GM23248 (cell line): Measurements from ENCODE around the gene TAMALIN. TPM values are rescaled to one million over a fixed set of nuclear protein-coding genes. Genes with fewer than 3 reads are reported as not detected.

Source experiments
- DNase-seq: peaks from one replicate; pipeline ENCODE4 v3.0.0-alpha.2; 2015
- H2AFZ ChIP-seq: fragments of 200-600 bp; sonication (generic); 2 replicates; pipeline ENCODE4 v1.6.1; 2016; ENCODE audit warnings: antibody characterized with exemption
- H3F3A ChIP-seq: fragments of 200-600 bp; sonication (generic); 2 replicates; pipeline ENCODE4 v1.6.1; 2016; ENCODE audit warnings: mild to moderate bottlenecking, antibody characterized with exemption, mixed run types; ENCODE audit not compliant: insufficient read depth
- H3K27ac ChIP-seq: fragments of 200-600 bp; sonication (generic); 2 replicates; pipeline ENCODE4 v1.5.1; 2016; ENCODE audit warnings: mild to moderate bottlenecking
- H3K27me3 ChIP-seq: fragments of 200-600 bp; sonication (generic); replicated peaks from 2 replicates; pipeline ENCODE4 v1.6.1; 2016; ENCODE audit warnings: mild to moderate bottlenecking; ENCODE audit not compliant: insufficient read depth
- H3K36me3 ChIP-seq: fragments of 200-600 bp; sonication (generic); 2 replicates; pipeline ENCODE4 v1.6.1; 2016; ENCODE audit warnings: low read depth, mild to moderate bottlenecking
- H3K4me1 ChIP-seq: fragments of 200-600 bp; sonication (generic); 2 replicates; pipeline ENCODE4 v1.6.1; 2016; ENCODE audit warnings: mild to moderate bottlenecking; ENCODE audit not compliant: insufficient read depth
- H3K4me2 ChIP-seq: fragments of 200-600 bp; sonication (generic); one replicate; pipeline ENCODE4 v1.6.1; 2016; ENCODE audit warnings: mild to moderate bottlenecking; ENCODE audit not compliant: unreplicated experiment
- H3K4me3 ChIP-seq: fragments of 200-600 bp; sonication (generic); 2 replicates; pipeline ENCODE4 v1.5.1; 2016; ENCODE audit warnings: mild to moderate bottlenecking
- H3K79me2 ChIP-seq: fragments of 200-600 bp; sonication (generic); 2 replicates; pipeline ENCODE4 v1.6.1; 2016; ENCODE audit warnings: mild to moderate bottlenecking; ENCODE audit not compliant: insufficient read depth
- H3K9ac ChIP-seq: fragments of 200-600 bp; sonication (generic); 2 replicates; pipeline ENCODE4 v1.6.1; 2016; ENCODE audit warnings: mild to moderate bottlenecking
- H3K9me2 ChIP-seq: fragments of 200-600 bp; sonication (generic); 2 replicates; pipeline ENCODE4 v1.6.1; 2016; ENCODE audit warnings: mixed run types, mild to moderate bottlenecking, moderate library complexity; ENCODE audit not compliant: insufficient read depth
- H3K9me3 ChIP-seq: fragments of 200-600 bp; sonication (generic); one replicate; pipeline ENCODE4 v1.6.1; 2017; ENCODE audit warnings: low read depth
- H4K20me1 ChIP-seq: fragments of 200-600 bp; sonication (generic); 2 replicates; pipeline ENCODE4 v1.6.0; 2016; ENCODE audit not compliant: insufficient read depth
- EZH2 ChIP-seq: fragments of 200-600 bp; sonication (generic); IDR thresholded peaks from 2 replicates; pipeline ENCODE4 v1.6.1; 2018; ENCODE audit warnings: antibody characterized with exemption, mild to moderate bottlenecking; ENCODE audit not compliant: insufficient read depth, poor library complexity, severe bottlenecking
- EZH2phosphoT487 ChIP-seq: fragments of 200-600 bp; sonication (generic); IDR thresholded peaks from 2 replicates; pipeline ENCODE4 v1.6.1; 2018; ENCODE audit warnings: antibody characterized with exemption, moderate library complexity, mild to moderate bottlenecking, low read depth; ENCODE audit not compliant: insufficient read depth
- WGBS, 2 experiments: methylation state at CpG; one replicate each; pipeline ENCODE4 v1.1.6; 2015 to 2017; ENCODE audit warnings: low lambda C conversion rate in 2 of 2, low coverage in 1 of 2; ENCODE audit errors: missing lambda C conversion rate in 2 of 2; 5-methylcytosine and 5-hydroxymethylcytosine counted together
- in situ Hi-C: fragments of 300-500 bp; cut with MboI; formaldehyde crosslinking; loops from 2 replicates; pipeline ENCODE4 v1.15.0; 2020
- polyA plus RNA-seq: library from polyadenylated mRNA; unstranded; fragments of >200 nt; fragmentation: Nextera tagmentation; extraction: Ambion mirVana; gene quantifications from 2 replicates; pipeline ENCODE4 v1.2.1, GENCODE V29; 2016
- total RNA-seq: library from RNA; depleted of rRNA; stranded (reverse); fragments of >200 nt; shearing (Covaris generic); gene quantifications from 2 replicates; pipeline ENCODE4 v1.2.3, GENCODE V29; 2014

The TAMALIN gene
- total and polyA plus RNA-seq, 2 experiments from 2014 or later = 2.2 TPM; not detected in 1

- no peak overlapping the region; the same call in 1 of the 2 replicates for H3K4me3 ChIP-seq
- no peak overlapping the region for H2AFZ ChIP-seq
- no peaks in the 10 kb centered on the region for H3K36me3 ChIP-seq
- no peak for DNase-seq
- in situ Hi-C loops = no loop called here
- peaks cover 29% of the 10 kb centered on the region for H3K4me1 ChIP-seq
- no peaks in the 10 kb centered on the region for H3K9me2 ChIP-seq
- 58 to 94% methylated on average over 3 to 5 of the region's 5 CpGs for WGBS, 2 experiments
- TF ChIP-seq EZH2 (no peak), EZH2phosphoT487 (no peak)
- no peaks in the 10 kb centered on the region for H3K27me3 ChIP-seq
- peaks cover 24% of the 10 kb centered on the region; the same call in 1 of the 2 replicates for H3F3A ChIP-seq
- H3K27ac ChIP-seq = no peak overlapping the region
- H3K4me2 ChIP-seq = no peak overlapping the region
- H3K9me3 ChIP-seq = no peaks in the 10 kb centered on the region
- peak overlapping the region; percentile 98 for H3K9ac ChIP-seq
- peaks cover 26% of the 10 kb centered on the region for H3K79me2 ChIP-seq
- H4K20me1 ChIP-seq = no peaks in the 10 kb centered on the region
Observed at GRCh38 chr12:52049688-52050087, 42.9 kb downstream of the TAMALIN start.

- Histone ChIP-seq H3K79me2 (peaks cover 26% of the 10 kb centered on the region), H3K9me3 (no peaks in the 10 kb centered on the region), H3K4me3 (peak overlapping the region; percentile 85), H3K9me2 (no peaks in the 10 kb centered on the region), H4K20me1 (no peaks in the 10 kb centered on the region), H3K4me1 (peaks cover 23% of the 10 kb centered on the region), H3K4me2 (peak overlapping the region; percentile 83), H3K36me3 (no peaks in the 10 kb centered on the region), H3F3A (peaks cover 20% of the 10 kb centered on the region; the same call in 1 of the 2 replicates), H3K9ac (peak overlapping the region; percentile 98), H3K27me3 (no peaks in the 10 kb centered on the region), H2AFZ (0 out of 2 replicates have a peak overlapping the region, but pooled peaks have one; percentile 40), H3K27ac (peak overlapping the region; percentile 95)
- no peak for DNase-seq
- no peak for TF ChIP-seq EZH2
- no peak for TF ChIP-seq EZH2phosphoT487
- WGBS, 2 experiments = 35 to 37% methylated on average over 16 of the region's 16 CpGs
- in situ Hi-C loops = no loop called here
Observed at GRCh38 chr12:52050116-52050757, 43.5 kb downstream of the TAMALIN start.

- DNase-seq = peak; percentile 99
- Histone ChIP-seq H3K4me2 (peak within 1 kb of the TSS; percentile 91), H4K20me1 (no peaks in the 10 kb centered on the region), H3K9ac (peak within 1 kb of the TSS; percentile 98), H3K79me2 (peaks cover 26% of the 10 kb centered on the region), H3F3A (peaks cover 17% of the 10 kb centered on the region; the same call in 1 of the 2 replicates), H3K36me3 (no peaks in the 10 kb centered on the region), H3K4me3 (peak within 1 kb of the TSS; percentile 85), H2AFZ (peak within 1 kb of the TSS; percentile 40; the same call in 1 of the 2 replicates), H3K9me3 (no peaks in the 10 kb centered on the region), H3K27ac (peak within 1 kb of the TSS; percentile 95), H3K9me2 (no peaks in the 10 kb centered on the region), H3K4me1 (peaks cover 23% of the 10 kb centered on the region), H3K27me3 (no peaks in the 10 kb centered on the region)
- 2 to 3% methylated on average over 37 to 71 of the region's 77 CpGs for WGBS, 2 experiments
- in situ Hi-C loops = no loop called here
- TF ChIP-seq EZH2 (no peak), EZH2phosphoT487 (no peak)
Observed at GRCh38 chr12:52050758-52051541, 44.2 kb downstream of the TAMALIN start, which contains the start of gene NR4A1. TSS of gene NR4A1 (plus strand) at chr12:52051442. CDS start at chr12:52054329, 2,887 bp downstream.

- no peaks in the 10 kb centered on the region for H3K27me3 ChIP-seq
- no peaks in the 10 kb centered on the region for H3K9me3 ChIP-seq
- H3K4me3 ChIP-seq = peak overlapping the region; percentile 85
- in situ Hi-C loops = no loop called here
- no peak overlapping the region for H2AFZ ChIP-seq
- TF ChIP-seq EZH2phosphoT487 (no peak), EZH2 (no peak)
- peak overlapping the region; percentile 98 for H3K9ac ChIP-seq
- H4K20me1 ChIP-seq = no peaks in the 10 kb centered on the region
- H3K4me1 ChIP-seq = peaks cover 23% of the 10 kb centered on the region
- H3K27ac ChIP-seq = peak overlapping the region; percentile 95
- WGBS, 2 experiments = 66 to 67% methylated on average over 7 of the region's 7 CpGs
- no peaks in the 10 kb centered on the region for H3K9me2 ChIP-seq
- DNase-seq = no peak
- peaks cover 32% of the 10 kb centered on the region for H3F3A ChIP-seq
- no peaks in the 10 kb centered on the region for H3K36me3 ChIP-seq
- peaks cover 26% of the 10 kb centered on the region for H3K79me2 ChIP-seq
- H3K4me2 ChIP-seq = peak overlapping the region; percentile 91
Observed at GRCh38 chr12:52052468-52053186, 45.9 kb downstream of the TAMALIN start.
